HepG2 (cell line): ENCODE results near the gene MBOAT7. TPM values are rescaled to one million over a fixed set of nuclear protein-coding genes. Genes with fewer than 3 reads are reported as not detected.

Experiments
- ARID2 ChIP-seq: sonication (generic); formaldehyde crosslinking; IDR thresholded peaks from 2 replicates; pipeline ENCODE4 v1.8.1; 2022; ENCODE audit warnings: mild to moderate bottlenecking, missing genetic modification reagents, borderline replicate concordance
- BRCA1 ChIP-seq: sonication (generic); formaldehyde crosslinking; IDR thresholded peaks from 2 replicates; pipeline ENCODE4 v1.4.0; 2020; ENCODE audit warnings: missing genetic modification reagents
- KDM1A ChIP-seq: IDR thresholded peaks from 2 replicates; pipeline ENCODE4 v1.6.1; 2016; ENCODE audit warnings: missing compliant biosample characterization
- POLR2A ChIP-seq, 2 experiments: IDR thresholded peaks; 2 replicates each; pipeline ENCODE4 v1.6.1; 2011; ENCODE audit warnings: low read depth in 2 of 2, low read length in 2 of 2, mild to moderate bottlenecking in 1 of 2, moderate library complexity in 1 of 2; ENCODE audit not compliant: insufficient read depth in 1 of 2
- SKI ChIP-seq: fragments of 450-650 bp; IDR thresholded peaks from one replicate; pipeline ENCODE4 v1.6.1; 2018; ENCODE audit warnings: mild to moderate bottlenecking; ENCODE audit not compliant: partially characterized antibody
- TBX2 ChIP-seq: sonication (generic); formaldehyde crosslinking; IDR thresholded peaks from 2 replicates; pipeline ENCODE4 v1.5.0; 2020; ENCODE audit warnings: missing genetic modification reagents, mild to moderate bottlenecking, borderline replicate concordance
- ZMYM4 ChIP-seq: sonication (generic); formaldehyde crosslinking; IDR thresholded peaks from 2 replicates; pipeline ENCODE4 v1.8.1; 2023; ENCODE audit warnings: mild to moderate bottlenecking, missing genetic modification reagents
- ZNF446 ChIP-seq: sonication (generic); formaldehyde crosslinking; IDR thresholded peaks from 2 replicates; pipeline ENCODE4 v1.5.0; 2020; ENCODE audit warnings: mild to moderate bottlenecking, missing genetic modification reagents
- polyA plus RNA-seq, 8 experiments: library from polyadenylated mRNA; depleted of rRNA in 3 of 8; stranded (reverse) in 7 of 8; unstranded in 1 of 8; fragments of >200 nt; fragmentation: Illumina TruSeq in 4 of 8; extraction: Trizol in 4 of 8; gene quantifications; 2 replicates each; pipeline versions ENCODE4 v1.2.1 to v1.2.3, GENCODE V29; 2011 to 2016; ENCODE audit warnings: low read depth in 4 of 8, missing spikeins in 1 of 8, mixed read lengths in 1 of 8; ENCODE audit not compliant: insufficient read depth in 1 of 8
- total RNA-seq, 5 experiments: library from RNA; depleted of rRNA; stranded (reverse); fragments of >200 nt; fragmentation: Illumina TruSeq; extraction: Trizol; gene quantifications; 2 replicates each; pipeline ENCODE4 v1.2.3, GENCODE V29; 2016; ENCODE audit warnings: low read depth in 1 of 5
- TF ChIP-seq, protein P1 (sequence below): sonication (generic); formaldehyde crosslinking; IDR thresholded peaks from 2 replicates; pipeline ENCODE4 v1.5.0; 2020; ENCODE audit warnings: mild to moderate bottlenecking, missing genetic modification reagents, borderline replicate concordance
- TF ChIP-seq, protein P2 (sequence below): sonication (generic); formaldehyde crosslinking; IDR thresholded peaks from 2 replicates; pipeline ENCODE4 v1.4.0; 2020; ENCODE audit warnings: missing genetic modification reagents
- TF ChIP-seq, protein P3 (sequence below): sonication (generic); formaldehyde crosslinking; IDR thresholded peaks from 2 replicates; pipeline ENCODE4 v1.5.1; 2020; ENCODE audit warnings: mild to moderate bottlenecking, missing genetic modification reagents, borderline replicate concordance

Gene MBOAT7
- total and polyA plus RNA-seq, 2 of the 13 experiments (the other 11 are each of a cell fraction or from before 2014, with no cell fraction given): 22.2 to 25.5 TPM

DNA sequence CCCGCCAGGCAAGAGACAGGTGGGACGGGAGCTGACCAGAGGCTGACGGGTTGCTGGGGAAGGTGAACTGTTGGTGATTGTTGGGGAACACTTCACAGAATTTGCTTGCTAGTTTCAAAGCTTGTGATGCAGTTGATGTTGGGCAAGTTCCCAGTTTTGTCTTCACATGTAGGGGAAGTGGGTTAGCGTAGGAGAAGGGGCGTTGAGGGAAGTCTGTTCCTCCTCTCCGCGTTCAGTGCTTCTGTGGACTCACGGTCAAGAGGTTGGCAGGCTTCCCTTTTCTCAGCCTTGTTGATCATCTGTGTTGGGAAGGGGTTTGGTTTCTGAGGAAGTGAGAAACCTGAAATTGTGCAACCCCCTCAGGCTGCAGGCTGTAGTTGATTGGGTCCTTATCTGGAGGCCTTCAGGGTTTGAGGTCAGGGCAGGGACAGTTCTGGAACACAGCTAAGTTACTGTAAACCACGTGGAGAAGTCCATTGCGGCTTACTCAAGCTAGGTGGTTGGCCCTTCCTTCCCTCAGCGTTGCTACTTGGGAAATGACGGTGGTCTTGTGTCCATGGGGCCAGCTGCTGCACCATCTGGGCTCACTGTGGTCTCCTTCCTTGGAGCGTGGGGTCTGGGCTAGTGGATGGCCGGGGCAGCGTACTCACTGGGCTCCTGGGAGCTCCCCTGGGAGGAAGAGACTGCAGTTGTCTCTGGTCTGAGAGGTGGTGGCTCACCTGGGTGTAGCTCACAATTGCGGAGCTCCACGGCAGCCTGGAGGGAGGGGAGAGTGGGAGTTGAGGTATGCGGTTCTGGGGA, 18.8 kb upstream of the MBOAT7 start (continued):
- TF ChIP-seq, protein P1, sequence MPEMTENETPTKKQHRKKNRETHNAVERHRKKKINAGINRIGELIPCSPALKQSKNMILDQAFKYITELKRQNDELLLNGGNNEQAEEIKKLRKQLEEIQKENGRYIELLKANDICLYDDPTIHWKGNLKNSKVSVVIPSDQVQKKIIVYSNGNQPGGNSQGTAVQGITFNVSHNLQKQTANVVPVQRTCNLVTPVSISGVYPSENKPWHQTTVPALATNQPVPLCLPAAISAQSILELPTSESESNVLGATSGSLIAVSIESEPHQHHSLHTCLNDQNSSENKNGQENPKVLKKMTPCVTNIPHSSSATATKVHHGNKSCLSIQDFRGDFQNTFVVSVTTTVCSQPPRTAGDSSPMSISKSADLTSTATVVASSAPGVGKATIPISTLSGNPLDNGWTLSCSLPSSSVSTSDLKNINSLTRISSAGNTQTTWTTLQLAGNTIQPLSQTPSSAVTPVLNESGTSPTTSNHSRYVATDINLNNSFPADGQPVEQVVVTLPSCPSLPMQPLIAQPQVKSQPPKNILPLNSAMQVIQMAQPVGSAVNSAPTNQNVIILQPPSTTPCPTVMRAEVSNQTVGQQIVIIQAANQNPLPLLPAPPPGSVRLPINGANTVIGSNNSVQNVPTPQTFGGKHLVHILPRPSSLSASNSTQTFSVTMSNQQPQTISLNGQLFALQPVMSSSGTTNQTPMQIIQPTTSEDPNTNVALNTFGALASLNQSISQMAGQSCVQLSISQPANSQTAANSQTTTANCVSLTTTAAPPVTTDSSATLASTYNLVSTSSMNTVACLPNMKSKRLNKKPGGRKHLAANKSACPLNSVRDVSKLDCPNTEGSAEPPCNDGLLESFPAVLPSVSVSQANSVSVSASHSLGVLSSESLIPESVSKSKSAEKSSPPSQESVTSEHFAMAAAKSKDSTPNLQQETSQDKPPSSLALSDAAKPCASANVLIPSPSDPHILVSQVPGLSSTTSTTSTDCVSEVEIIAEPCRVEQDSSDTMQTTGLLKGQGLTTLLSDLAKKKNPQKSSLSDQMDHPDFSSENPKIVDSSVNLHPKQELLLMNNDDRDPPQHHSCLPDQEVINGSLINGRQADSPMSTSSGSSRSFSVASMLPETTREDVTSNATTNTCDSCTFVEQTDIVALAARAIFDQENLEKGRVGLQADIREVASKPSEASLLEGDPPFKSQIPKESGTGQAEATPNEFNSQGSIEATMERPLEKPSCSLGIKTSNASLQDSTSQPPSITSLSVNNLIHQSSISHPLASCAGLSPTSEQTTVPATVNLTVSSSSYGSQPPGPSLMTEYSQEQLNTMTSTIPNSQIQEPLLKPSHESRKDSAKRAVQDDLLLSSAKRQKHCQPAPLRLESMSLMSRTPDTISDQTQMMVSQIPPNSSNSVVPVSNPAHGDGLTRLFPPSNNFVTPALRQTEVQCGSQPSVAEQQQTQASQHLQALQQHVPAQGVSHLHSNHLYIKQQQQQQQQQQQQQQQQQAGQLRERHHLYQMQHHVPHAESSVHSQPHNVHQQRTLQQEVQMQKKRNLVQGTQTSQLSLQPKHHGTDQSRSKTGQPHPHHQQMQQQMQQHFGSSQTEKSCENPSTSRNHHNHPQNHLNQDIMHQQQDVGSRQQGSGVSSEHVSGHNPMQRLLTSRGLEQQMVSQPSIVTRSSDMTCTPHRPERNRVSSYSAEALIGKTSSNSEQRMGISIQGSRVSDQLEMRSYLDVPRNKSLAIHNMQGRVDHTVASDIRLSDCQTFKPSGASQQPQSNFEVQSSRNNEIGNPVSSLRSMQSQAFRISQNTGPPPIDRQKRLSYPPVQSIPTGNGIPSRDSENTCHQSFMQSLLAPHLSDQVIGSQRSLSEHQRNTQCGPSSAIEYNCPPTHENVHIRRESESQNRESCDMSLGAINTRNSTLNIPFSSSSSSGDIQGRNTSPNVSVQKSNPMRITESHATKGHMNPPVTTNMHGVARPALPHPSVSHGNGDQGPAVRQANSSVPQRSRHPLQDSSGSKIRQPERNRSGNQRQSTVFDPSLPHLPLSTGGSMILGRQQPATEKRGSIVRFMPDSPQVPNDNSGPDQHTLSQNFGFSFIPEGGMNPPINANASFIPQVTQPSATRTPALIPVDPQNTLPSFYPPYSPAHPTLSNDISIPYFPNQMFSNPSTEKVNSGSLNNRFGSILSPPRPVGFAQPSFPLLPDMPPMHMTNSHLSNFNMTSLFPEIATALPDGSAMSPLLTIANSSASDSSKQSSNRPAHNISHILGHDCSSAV (CRISPR knock-in tag): no peak
- no peak for TF ChIP-seq SKI
- no peak for TF ChIP-seq ZMYM4 (CRISPR knock-in tag)
- TF ChIP-seq KDM1A (CRISPR knock-in tag): no peak
- TF ChIP-seq ARID2: peak; percentile 66; the same call in 1 of the 2 replicates
- no peak for TF ChIP-seq BRCA1 (CRISPR knock-in tag)
- peak; percentile 70 to 83 for TF ChIP-seq POLR2A (IDR thresholded peaks at IDR 0.05; ENCODE audit: insufficient read depth in 1 of 2, low read depth in 2 of 2, low read length in 2 of 2)
- TF ChIP-seq, protein P2, sequence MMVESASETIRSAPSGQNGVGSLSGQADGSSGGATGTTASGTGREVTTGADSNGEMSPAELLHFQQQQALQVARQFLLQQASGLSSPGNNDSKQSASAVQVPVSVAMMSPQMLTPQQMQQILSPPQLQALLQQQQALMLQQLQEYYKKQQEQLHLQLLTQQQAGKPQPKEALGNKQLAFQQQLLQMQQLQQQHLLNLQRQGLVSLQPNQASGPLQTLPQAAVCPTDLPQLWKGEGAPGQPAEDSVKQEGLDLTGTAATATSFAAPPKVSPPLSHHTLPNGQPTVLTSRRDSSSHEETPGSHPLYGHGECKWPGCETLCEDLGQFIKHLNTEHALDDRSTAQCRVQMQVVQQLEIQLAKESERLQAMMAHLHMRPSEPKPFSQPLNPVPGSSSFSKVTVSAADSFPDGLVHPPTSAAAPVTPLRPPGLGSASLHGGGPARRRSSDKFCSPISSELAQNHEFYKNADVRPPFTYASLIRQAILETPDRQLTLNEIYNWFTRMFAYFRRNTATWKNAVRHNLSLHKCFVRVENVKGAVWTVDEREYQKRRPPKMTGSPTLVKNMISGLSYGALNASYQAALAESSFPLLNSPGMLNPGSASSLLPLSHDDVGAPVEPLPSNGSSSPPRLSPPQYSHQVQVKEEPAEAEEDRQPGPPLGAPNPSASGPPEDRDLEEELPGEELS: no peak
- TF ChIP-seq, protein P3, sequence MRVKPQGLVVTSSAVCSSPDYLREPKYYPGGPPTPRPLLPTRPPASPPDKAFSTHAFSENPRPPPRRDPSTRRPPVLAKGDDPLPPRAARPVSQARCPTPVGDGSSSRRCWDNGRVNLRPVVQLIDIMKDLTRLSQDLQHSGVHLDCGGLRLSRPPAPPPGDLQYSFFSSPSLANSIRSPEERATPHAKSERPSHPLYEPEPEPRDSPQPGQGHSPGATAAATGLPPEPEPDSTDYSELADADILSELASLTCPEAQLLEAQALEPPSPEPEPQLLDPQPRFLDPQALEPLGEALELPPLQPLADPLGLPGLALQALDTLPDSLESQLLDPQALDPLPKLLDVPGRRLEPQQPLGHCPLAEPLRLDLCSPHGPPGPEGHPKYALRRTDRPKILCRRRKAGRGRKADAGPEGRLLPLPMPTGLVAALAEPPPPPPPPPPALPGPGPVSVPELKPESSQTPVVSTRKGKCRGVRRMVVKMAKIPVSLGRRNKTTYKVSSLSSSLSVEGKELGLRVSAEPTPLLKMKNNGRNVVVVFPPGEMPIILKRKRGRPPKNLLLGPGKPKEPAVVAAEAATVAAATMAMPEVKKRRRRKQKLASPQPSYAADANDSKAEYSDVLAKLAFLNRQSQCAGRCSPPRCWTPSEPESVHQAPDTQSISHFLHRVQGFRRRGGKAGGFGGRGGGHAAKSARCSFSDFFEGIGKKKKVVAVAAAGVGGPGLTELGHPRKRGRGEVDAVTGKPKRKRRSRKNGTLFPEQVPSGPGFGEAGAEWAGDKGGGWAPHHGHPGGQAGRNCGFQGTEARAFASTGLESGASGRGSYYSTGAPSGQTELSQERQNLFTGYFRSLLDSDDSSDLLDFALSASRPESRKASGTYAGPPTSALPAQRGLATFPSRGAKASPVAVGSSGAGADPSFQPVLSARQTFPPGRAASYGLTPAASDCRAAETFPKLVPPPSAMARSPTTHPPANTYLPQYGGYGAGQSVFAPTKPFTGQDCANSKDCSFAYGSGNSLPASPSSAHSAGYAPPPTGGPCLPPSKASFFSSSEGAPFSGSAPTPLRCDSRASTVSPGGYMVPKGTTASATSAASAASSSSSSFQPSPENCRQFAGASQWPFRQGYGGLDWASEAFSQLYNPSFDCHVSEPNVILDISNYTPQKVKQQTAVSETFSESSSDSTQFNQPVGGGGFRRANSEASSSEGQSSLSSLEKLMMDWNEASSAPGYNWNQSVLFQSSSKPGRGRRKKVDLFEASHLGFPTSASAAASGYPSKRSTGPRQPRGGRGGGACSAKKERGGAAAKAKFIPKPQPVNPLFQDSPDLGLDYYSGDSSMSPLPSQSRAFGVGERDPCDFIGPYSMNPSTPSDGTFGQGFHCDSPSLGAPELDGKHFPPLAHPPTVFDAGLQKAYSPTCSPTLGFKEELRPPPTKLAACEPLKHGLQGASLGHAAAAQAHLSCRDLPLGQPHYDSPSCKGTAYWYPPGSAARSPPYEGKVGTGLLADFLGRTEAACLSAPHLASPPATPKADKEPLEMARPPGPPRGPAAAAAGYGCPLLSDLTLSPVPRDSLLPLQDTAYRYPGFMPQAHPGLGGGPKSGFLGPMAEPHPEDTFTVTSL (CRISPR knock-in tag): no peak
- TF ChIP-seq ZNF446 (CRISPR knock-in tag): no peak
- TF ChIP-seq TBX2 (CRISPR knock-in tag): peak; percentile 47; the same call in 1 of the 2 replicates
